GM10266 (cell line): ENCODE data around the gene FHOD1.

Source experiments
- DNase-seq: peaks from one replicate; pipeline ENCODE4 v3.0.0; 2012; ENCODE audit errors: extremely low spot score
- CTCF ChIP-seq: IDR thresholded peaks from 2 replicates; pipeline ENCODE4 v1.5.1; 2012; ENCODE audit warnings: mild to moderate bottlenecking, low read depth; ENCODE audit not compliant: control insufficient read depth, insufficient read depth; ENCODE audit errors: missing control alignments

FHOD1 gene

GRCh38 chr16:67280090-67281015 is 33.1 kb upstream of the FHOD1 start:
- DNase-seq = no peak
- no peak for TF ChIP-seq CTCF

GRCh38 chr16:67279296-67280089 is 32.2 kb upstream of the FHOD1 start, which contains the start of gene PLEKHG4:
Gene PLEKHG4 (plus strand): TSS chr16:67279532. CDS start chr16:67280045, 513 bp downstream.
- peak; percentile 95 for TF ChIP-seq CTCF
- peak; percentile 98 for DNase-seq

- peak; percentile 47 for TF ChIP-seq CTCF
- peak; percentile 81 for DNase-seq
These were observed 31.6 kb upstream of the FHOD1 start for GRCh38 chr16:67278773-67279295.

GRCh38 chr16:67277999-67278772 is 30.9 kb upstream of the FHOD1 start:
- DNase-seq = no peak
- TF ChIP-seq CTCF = no peak

- no peak for TF ChIP-seq CTCF
- DNase-seq = no peak
These were observed 30.2 kb upstream of the FHOD1 start for GRCh38 chr16:67277294-67277998.

GRCh38 chr16:67275321-67275720 is 28.0 kb upstream of the FHOD1 start:
- TF ChIP-seq CTCF = no peak
- DNase-seq = no peak
